ENCODE results near the gene GSS. TPM values are rescaled to one million over a fixed set of nuclear protein-coding genes. Genes with fewer than 3 reads are reported as not detected.
A peak's percentile ranks its signal among the peaks of the same experiment; 100 is the strongest.

Gene GSS
- total RNA-seq, 1 donor from 2014 or later: 63.9 TPM

DNA sequence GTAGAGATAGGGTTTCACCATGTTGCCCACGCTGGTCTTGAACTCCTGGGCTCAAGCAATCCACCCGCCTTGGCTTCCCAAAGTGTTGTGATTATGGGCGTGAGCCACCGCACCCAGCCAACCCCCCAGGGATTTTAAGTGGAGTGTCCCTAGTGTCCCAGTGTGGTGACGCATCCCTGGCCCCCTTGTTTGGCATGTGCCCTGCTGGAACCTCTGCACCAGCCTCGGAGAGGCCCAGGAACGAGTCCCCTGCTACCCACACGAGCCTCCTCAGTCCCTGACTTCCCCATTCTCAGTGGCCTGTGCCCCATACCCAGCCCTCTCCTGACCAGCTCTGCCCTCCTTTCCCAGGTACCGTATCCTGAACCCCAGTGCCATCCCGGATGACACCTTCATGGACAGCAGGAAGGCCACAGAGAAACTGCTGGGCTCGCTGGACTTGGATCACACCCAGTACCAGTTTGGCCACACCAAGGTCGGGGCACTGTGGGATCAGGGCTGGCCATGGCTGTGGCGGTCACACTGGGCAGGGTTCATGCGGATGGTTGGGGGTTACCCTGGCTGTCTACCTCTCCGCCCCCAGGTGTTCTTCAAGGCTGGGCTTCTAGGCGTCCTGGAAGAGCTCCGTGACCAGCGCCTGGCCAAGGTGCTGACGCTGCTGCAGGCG, 37.3 kb upstream of the GSS start:
- Histone ChIP-seq H3K9ac (no peak overlapping the region), H2AFZ (replicated peaks) (no peak overlapping the region), H4K20me1 (ENCODE audit: low read depth) (peaks cover 5% of the 10 kb centered on the region), H3K27me3 (no peaks in the 10 kb centered on the region), H3F3A (ENCODE audit: low read depth) (no peaks in the 10 kb centered on the region), H3K27ac (no peak overlapping the region), H3K9me3 (ENCODE audit: low read depth) (no peaks in the 10 kb centered on the region), H3K36me3 (no peaks in the 10 kb centered on the region), H3K79me2 (ENCODE audit: low read depth) (no peaks in the 10 kb centered on the region), H3K4me3 (no peak overlapping the region), H3K4me1 (no peaks in the 10 kb centered on the region), H3K4me2 (no peak overlapping the region)
- TF ChIP-seq EZH2phosphoT487 (IDR thresholded peaks at IDR 0.05) (no peak), EZH2 (IDR thresholded peaks at IDR 0.05) (no peak), CTCF (IDR thresholded peaks at IDR 0.05) (no peak)
- H3K27ac Mint-ChIP-seq: no peak overlapping the region
- no peak for DNase-seq (ENCODE audit: low spot score)
- peaks cover 3% of the 10 kb centered on the region for H3K4me1 Mint-ChIP-seq
- peaks cover 3% of the 10 kb centered on the region for H3K27me3 Mint-ChIP-seq (ENCODE audit: insufficient read depth, low read depth)
- H3K36me3 Mint-ChIP-seq: peaks cover 12% of the 10 kb centered on the region
- no peak overlapping the region for H3K4me3 Mint-ChIP-seq
- H3K9me3 Mint-ChIP-seq: no peaks in the 10 kb centered on the region

GRCh38 chr20:34990661-34991214, 35.1 kb upstream of the GSS start:
- no peaks in the 10 kb centered on the region for H3F3A ChIP-seq (ENCODE audit: low read depth)
- no peaks in the 10 kb centered on the region for H3K4me1 ChIP-seq
- H3K4me3 ChIP-seq: no peak overlapping the region
- no peaks in the 10 kb centered on the region for H3K27me3 ChIP-seq
- TF ChIP-seq CTCF (IDR thresholded peaks at IDR 0.05) (no peak), EZH2 (IDR thresholded peaks at IDR 0.05) (no peak), EZH2phosphoT487 (IDR thresholded peaks at IDR 0.05) (no peak)
- no peaks in the 10 kb centered on the region for H3K9me3 ChIP-seq (ENCODE audit: low read depth)
- H3K4me3 Mint-ChIP-seq: no peak overlapping the region
- H3K27ac Mint-ChIP-seq: peak overlapping the region; percentile 65
- H4K20me1 ChIP-seq (ENCODE audit: low read depth): no peaks in the 10 kb centered on the region
- H3K79me2 ChIP-seq (ENCODE audit: low read depth): no peaks in the 10 kb centered on the region
- peaks cover 3% of the 10 kb centered on the region for H3K36me3 Mint-ChIP-seq
- no peaks in the 10 kb centered on the region for H3K9me3 Mint-ChIP-seq
- no peak overlapping the region for H3K4me2 ChIP-seq
- H3K36me3 ChIP-seq: no peaks in the 10 kb centered on the region
- H3K27me3 Mint-ChIP-seq (ENCODE audit: insufficient read depth, low read depth): peaks cover 5% of the 10 kb centered on the region
- H3K9ac ChIP-seq: no peak overlapping the region
- DNase-seq (ENCODE audit: low spot score): no peak
- no peak overlapping the region for H3K27ac ChIP-seq
- peaks cover 5% of the 10 kb centered on the region for H3K4me1 Mint-ChIP-seq
- H2AFZ ChIP-seq (replicated peaks): no peak overlapping the region

DNA sequence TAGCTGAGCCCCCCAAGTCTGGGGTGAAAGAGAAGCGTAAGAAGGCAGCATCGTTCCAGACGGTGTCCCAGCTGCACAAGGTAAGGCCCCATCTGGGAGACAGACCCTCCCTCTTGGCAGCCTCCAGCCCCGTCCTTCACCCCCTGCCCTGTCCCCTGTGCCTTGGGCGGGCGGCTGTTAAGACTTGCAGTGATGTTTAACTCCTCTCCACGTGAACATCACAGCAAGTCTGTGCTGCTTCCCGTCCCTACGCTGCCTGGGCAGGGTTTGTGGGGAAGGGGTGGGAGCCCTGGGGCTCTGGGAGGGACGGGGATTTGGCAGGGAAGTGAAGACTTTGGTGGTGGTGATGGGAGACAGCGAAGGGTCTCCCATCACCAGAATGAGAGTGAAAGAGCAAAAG, 34.6 kb upstream of the GSS start:
- Histone ChIP-seq H3K79me2 (ENCODE audit: low read depth) (no peaks in the 10 kb centered on the region), H3F3A (ENCODE audit: low read depth) (no peaks in the 10 kb centered on the region), H2AFZ (replicated peaks) (no peak overlapping the region), H3K9ac (no peak overlapping the region), H3K4me3 (no peak overlapping the region), H3K4me1 (no peaks in the 10 kb centered on the region), H4K20me1 (ENCODE audit: low read depth) (no peaks in the 10 kb centered on the region), H3K27ac (no peak overlapping the region), H3K4me2 (no peak overlapping the region), H3K36me3 (no peaks in the 10 kb centered on the region), H3K9me3 (ENCODE audit: low read depth) (no peaks in the 10 kb centered on the region), H3K27me3 (no peaks in the 10 kb centered on the region)
- Mint-ChIP-seq H3K27me3 (ENCODE audit: insufficient read depth, low read depth) (peaks cover 8% of the 10 kb centered on the region), H3K27ac (no peak overlapping the region), H3K4me1 (peaks cover 8% of the 10 kb centered on the region), H3K36me3 (peaks cover 3% of the 10 kb centered on the region), H3K4me3 (no peak overlapping the region), H3K9me3 (no peaks in the 10 kb centered on the region)
- TF ChIP-seq EZH2 (IDR thresholded peaks at IDR 0.05) (no peak), EZH2phosphoT487 (IDR thresholded peaks at IDR 0.05) (no peak), CTCF (IDR thresholded peaks at IDR 0.05) (no peak)
- no peak for DNase-seq (ENCODE audit: low spot score)

Measured in neural progenitor cell (in vitro differentiated cells).